GM21423 (cell line): ENCODE data around the gene GRID1.

Experiments used
- ATAC-seq: cut with Tn5 transposase; IDR thresholded peaks from one replicate; pipeline ENCODE4 v1.9.1; 2021; ENCODE audit warnings: mild to moderate bottlenecking, moderate library complexity; ENCODE audit not compliant: unreplicated experiment

GRID1 gene

DNA sequence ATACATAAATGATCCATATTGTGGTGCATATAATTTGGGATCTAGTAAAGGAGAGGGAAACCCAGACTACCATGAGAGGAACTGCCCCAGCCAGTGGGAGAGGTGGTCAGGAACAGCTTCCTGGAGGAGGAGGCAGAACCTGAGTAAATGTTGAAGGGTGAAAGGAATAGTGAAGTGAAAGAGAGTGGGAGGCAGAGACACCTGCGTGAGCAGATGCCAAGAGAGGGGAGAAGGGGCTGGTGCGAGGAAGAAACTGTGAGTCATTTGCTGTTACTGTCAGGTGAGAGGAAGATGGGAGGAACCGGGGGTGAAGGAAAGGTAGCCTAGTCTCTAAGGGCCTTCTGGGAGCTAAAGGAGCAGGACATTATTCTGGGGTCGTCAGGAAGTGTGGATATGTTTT lies 294.8 kb downstream of the GRID1 start:
- no peak for ATAC-seq

DNA sequence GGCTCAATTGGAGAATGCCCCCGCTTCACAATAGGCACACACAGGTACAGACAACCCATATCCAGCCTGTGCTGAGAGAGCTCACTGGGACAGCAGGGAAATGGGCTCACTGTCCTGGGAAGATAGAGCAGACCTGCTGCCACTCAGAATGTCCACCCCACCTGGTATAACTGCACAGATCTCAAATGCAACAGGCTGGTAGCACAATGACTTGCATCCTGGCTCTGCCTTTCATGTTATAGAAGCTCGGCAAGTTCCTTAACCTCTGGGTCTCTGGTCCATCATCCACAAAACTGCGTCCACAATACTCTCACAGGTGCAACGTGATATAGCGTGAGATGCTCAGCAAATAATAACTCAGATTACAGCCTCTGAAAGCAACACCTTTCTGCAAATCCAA lies 295.4 kb downstream of the GRID1 start:
- ATAC-seq, result no peak

DNA sequence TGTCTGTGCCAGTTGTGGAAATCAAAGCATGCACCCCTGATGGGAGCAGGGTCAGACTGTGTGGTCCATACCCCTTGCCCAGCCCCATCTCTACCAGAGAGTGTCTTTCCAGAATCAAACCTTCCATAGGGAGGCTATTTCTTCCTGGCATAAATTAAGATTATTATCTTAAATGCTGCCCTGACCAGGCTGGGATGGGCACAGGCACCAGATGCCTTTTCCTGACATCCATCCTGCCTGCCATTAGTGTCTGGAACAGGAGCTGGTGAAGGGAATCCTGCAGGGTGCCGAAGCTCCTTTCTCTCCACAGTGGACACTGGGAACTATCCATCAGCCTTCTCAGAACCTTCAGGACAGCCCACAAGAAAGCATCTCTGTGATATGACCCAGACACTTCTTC lies 296.3 kb downstream of the GRID1 start:
- no peak for ATAC-seq

DNA sequence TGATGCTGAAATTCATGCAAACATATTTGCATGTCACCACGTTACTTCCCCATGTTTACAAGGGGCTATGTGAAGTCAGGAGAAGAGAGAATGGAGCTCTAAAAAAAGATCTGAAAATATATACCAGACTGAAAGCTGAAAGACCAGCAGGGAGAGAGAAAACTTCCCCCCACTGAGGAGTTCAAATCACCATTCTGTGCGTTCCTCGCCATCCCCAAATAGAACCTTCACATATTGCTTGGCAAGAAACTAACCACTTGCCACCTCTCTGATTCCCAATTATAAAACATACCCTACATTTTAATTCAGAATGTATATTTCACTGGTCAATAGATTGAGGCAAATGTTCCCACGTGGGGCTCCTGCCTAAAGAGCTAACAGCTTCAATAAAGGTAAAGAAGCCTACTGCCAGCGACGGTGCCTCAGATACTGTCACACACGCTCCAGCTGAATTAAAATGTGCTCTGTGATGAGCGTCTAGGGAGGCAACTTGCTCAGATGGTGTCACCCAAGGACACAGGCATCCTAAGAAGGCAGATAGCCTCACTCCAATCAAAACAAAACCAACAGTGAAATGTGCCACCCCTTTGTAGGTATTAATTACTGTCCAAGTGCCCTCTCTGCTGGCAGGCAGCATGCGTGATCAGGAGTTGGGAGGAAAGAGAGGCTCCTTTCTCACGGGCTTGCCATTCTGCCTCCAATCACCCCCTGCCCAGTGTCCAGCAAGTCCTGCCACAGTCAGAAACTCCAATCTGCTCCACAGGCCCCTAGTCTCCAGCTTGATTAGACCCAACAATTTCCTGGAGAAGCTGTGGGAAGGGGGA lies 298.2 kb downstream of the GRID1 start:
- no peak for ATAC-seq

DNA sequence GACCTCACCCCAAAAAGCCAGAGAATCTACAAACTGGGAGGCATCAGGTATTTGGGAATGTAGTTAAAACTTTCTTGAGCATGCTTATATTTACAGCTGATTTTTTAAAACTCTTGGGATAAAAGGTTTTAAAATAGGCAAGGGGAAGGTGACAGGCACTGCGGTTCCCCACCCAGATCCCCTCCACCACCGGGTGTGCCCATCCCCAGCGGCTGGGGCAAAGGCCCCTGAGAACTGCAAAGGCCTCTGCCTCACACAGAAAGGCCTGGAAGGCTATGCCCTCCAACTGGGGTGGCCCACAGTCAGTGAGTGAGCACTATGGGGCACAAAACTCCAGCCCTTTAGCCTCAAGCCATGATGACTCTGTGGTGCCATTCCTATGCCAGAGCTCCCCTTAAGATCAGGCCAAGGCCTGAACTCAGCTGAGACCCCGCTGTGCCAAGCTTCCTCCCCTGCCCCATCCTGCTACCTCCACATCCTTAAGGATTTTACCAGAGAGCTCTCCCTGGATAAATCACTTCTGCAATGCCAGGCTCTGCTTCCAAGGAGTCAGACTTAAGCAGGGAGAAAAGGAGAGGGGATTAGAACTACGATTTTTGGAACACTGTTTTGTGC lies 299.1 kb downstream of the GRID1 start:
- ATAC-seq, result no peak

DNA sequence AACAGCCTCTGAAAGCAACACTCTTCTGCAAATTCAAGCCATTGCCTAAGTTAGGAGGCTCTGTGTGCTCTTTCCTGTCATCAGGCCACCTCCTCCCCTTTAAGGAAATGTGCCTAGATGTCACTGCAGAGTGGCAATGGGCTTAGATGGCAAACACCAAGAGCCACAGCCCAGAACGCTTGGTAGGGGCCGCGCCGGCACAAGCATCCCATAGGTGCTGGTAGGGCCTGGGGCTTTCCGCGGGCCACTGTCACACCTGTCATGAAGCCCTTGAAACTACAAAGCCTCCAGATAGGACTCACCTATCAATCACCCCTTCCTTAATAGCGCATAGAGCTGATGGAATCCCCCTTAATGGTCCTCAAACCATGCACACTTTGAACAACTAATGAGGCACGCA lies 299.9 kb downstream of the GRID1 start:
- ATAC-seq, result no peak

DNA sequence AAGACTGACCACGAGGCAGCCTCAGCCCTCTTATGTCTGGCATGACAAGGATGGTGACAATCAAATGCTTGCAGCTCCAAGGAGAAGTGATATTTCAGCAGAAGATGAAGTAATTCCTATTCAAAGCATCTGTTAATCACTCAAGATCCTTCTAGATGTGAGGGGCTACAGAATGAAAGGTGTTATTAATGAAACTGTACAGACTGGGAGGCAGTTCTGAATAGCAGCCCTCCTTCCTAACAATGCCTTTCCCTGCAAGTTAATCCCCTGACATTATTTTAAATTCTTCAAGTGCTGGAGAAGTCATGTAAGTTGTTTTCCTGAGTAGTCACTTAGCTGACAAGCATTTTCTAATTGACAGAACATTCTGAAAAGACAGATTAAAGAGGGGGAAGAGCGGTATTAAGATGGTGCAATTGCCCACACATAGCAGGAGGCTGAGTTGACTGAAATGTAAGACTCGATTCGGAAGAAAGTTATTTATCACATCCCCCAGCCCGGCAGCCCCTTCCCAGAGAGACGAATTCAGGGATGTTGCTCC lies 300.8 kb downstream of the GRID1 start:
- ATAC-seq, result no peak

DNA sequence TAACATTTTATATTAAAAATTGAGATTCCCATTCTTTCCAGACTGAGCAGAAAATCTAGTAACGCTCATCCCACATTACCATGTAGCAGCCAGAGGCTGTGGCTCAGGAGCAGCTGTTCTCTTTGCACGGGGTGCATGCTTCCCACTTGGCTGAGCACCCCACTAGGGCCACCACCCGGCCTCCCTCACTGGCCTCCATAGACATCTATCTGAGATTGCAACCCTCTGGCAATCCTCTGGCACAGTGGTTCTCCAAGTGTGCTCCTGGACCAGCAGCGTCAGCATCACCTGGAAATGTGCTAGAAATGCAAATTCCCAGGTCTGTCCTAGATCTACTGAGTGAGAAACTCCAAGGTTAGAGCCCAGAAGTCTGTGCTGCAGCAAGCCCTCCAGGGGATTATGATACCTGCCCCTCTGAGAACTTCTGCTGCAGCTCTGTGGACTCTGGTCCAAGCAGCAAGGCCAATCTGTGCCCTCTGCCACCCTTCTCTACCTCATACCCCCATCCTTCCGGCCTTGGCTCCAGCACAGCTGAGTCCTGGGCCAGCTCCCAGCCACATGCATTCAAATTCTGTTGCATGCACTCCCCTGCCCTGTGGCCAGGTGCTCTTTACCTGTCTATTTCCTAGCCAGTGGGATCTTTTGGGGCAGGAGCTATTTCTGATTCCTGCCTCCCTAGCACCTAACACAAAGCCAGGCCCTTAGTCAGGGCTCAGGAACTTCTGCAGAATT lies 301.5 kb downstream of the GRID1 start:
- no peak for ATAC-seq

DNA sequence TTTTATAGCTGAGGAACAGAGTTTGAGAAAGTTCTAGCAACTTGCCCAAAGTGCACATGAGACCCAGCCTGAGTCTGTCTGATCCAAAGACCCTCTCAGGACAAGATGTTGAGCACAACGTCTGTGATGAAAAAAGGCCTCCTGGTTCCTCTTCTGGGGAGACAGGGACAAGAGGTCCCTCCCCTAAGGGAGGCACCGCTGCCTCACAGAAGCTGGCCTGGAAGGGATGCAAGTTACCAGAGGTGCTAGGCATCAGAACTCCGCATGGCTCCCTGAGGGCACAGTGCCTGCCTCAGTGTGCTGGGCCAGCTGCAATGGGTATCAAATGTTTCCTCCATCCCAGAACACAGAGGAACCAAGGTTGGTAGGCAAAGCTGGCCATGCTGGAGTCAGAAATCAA lies 302.4 kb downstream of the GRID1 start:
- ATAC-seq, result no peak

DNA sequence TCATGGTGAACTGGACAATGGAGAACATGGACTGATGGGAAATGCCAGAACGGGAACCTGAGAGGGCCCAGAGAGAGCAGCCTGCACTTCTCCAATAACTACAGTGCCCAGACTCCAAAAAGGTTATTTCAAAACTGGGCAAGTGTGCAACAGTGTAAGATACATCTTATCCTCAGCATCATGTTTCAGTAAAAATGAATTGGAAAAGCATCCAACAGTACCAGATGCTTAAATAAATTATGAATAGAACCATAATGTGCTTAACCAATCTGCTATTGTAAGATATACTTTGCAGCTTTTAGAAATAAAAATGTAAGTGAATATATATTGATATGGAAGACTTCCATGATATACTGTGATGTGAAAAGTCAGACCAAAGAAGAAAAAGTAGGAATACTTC lies 303.3 kb downstream of the GRID1 start:
- ATAC-seq, result no peak

DNA sequence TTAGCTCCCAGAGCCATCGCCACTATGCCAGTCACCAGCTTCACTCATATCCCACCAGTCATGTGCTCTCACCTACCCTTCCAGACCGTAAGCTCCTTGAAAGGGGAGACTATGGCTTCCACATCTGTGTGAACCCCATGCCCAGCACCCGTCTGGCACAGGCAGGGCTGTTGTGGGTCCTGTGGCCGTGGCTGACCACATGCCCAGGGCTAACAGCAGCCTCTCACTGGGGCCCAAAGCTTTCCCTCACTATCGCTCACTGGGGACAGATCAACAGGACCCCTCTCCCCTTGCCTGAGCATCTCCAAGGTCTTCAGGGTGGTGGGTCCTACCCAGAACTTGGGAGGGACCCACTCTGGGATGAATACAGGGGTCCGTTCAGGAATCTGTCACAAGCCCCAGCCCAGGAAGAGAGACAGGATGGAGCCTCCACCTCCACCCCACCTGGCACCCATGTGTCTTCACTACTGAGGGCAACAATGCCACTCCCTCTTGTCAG lies 303.9 kb downstream of the GRID1 start:
- ATAC-seq, result no peak

DNA sequence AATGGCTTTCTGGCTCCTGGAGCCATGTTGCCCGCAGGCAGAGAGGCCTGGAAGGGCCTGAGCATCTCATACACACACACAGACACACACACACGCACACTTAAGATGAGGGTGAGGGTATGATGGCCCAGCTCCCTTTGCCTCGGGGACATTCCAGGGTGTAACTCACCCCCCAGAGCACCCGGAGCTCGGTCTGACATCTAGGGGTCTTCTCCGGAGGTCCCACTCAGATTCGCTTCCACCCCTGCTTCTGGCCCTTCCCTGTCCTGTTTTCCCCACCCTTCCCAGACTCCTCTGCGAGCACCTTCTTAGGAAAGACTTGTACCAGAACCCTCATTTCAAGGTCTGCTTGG lies 304.4 kb downstream of the GRID1 start:
- no peak for ATAC-seq

DNA sequence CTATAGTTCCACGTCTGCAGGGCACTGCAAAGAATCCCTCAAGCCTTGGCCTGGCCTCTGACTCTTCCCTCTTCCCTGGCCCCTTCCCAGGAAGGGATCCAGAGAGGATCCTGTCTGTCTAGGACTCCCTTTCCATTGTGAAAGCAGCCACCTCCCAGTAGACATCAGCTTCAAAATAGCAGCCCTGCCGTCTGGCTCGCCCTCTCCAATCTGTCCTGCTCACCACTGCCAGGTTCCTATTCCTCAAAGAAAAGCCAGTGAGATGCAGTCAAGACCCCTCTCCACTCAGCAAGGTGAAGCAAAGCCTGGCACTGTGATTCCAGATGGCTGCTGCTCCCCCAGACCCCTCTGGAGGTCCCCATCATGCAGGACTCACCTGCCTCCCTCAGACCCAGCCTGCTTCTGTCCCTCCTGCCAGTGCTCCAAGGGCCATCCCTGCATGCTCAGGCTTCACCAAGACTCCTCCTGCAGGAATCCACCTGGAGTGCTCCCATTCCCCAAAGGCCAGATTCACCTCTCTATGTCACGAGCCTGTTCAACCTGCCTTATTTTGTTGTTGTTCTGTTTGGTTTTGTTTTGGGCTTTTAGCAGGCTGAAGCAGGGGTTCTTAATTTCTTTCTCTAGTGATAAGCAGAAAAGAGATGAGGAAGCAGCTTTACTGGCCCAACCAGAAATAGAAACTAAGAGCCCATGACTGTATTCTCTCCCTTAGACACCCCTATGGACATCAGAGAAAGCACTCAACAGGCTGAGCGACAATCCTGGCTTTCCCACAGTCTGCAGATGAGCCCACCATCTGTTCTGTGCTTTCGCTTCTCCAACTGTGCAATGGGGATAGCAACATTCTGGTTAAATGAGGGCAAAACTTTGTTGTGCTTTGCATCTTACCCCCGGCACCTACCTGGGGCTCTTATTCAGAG lies 305.1 kb downstream of the GRID1 start:
- ATAC-seq, result no peak

DNA sequence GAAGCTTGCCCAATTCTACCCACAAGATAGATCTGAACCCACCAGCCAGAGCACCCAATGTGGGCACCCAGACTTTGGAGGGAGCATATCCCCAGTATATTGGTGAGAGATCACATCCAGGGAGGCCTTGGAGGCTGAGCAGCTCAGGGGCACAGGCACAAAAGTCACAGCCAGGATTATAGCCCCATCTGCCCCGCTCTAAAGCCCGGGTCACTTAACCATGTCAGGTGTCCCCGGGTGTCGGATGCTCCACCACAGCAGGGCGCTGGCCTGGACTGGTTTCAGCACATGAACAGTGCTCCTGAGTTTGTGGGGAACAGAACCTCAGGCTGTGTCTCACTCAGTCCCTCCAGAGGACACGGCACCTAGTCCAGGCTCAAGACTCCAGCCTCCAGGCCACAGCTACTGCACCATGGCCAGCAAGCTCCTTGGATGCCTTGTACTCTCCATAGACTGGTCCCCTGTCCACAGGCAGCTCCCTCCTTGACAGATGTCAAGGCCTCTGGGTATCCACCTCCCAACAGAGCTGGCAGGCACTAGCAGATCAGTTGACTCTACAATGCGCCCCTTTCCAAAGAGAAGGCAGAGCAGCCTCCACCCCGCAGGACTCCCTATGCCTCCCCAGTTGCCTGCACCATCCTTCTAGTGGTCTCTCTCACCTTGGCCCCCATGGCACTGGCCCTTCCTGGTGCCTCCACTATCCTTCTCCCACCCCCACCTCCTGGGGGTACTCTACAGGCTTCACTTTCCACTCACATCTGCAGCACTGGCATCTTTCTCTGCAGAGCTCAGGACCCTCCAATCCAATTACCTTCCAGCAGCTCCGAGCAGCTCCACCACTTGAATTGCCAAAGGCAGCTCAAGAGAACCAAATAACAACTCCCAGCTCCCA lies 306.0 kb downstream of the GRID1 start:
- ATAC-seq, result no peak

DNA sequence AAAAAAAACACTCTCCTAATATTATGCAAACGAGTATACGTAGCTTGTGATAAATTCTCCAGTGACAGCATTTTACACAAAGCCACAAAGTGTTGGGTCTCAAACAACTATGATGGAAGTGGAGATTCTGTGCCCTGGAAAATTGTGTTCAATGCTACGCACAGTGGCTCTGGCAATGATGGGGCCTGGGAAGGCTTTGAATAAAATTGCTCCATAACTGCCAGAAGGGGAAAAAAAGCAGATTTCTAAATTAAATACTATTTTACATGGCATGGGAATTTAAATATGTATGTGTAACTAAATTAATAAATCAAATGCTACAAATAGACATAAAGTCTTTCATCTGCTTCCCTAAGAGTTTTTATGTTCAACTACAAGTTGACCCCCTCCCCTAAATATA lies 306.7 kb downstream of the GRID1 start:
- ATAC-seq, result no peak

DNA sequence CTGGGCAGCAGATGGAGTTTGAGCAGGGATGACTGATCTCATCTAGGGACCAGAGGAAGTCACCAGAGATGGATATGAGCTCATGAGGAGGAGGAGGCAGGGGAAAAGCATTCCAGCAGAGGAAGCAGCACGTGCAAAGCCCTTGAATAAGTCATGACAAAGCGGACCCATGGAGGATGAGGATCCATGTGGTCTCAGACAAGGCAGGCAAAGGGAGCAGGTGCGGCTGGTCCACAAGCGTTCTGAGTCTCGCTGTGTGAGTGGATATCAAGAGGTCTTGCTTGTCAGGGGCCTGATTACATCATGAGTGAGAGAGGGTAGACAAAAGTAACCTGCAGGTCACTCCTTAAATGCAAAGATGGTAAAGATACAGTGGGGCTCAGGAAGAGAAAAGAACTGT lies 307.6 kb downstream of the GRID1 start:
- no peak for ATAC-seq

DNA sequence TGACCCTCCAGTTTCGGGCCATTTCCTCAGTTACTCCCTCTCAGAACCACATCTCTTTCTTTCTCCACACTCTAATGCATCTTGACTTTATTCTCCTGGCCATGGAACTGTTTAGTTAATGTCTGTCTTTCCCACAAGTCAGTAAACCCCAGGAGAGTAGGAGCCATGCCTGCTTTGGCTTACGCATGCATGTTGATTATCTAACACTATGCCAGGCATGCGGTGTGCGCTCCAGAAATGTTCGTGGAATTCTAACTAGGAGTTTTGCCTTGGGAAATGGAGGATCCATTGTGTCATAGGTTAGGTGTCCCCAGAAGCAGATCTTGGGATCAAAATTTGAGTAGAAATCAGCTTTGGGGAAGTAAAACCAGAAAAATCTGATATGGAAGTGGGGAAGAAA lies 308.9 kb downstream of the GRID1 start:
- no peak for ATAC-seq

DNA sequence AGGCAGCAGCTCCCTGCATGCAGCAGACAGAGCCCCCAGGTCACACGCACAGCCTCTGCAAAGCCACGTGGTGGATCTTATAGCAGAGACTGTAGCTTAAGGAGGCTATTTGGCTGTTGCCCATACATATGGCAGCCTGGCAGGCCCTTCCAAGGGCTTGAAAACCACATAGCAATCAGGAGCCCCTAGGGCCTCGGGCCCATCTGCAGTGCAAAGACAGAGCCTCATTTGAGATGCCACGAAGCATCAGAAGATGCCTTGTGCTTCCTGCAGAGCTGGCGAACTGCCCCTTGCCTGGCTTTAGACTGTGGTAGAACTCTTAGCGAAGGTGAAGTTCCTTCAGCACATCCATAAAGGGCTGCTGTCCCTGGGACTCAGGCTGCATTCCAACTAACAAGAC lies 309.9 kb downstream of the GRID1 start:
- ATAC-seq, result no peak

DNA sequence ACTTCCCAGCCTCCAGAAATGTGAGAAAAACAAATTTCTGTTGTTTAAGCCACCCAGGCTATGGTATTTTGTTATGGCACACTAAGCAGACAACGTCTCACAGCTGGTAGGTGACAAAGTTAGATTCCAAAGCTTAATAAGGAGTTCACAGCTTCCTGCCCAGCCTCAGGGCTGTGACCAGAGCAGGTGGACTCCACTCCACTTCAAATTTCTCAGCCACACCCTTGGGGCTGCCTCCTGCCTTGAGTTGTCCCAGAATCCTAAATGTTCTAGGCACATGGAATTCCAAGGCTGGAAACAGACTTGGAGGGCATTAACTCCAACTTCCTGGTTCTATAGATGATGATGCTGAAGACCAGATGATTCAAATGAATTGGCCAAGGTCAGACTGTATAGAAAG lies 310.7 kb downstream of the GRID1 start:
- no peak for ATAC-seq

DNA sequence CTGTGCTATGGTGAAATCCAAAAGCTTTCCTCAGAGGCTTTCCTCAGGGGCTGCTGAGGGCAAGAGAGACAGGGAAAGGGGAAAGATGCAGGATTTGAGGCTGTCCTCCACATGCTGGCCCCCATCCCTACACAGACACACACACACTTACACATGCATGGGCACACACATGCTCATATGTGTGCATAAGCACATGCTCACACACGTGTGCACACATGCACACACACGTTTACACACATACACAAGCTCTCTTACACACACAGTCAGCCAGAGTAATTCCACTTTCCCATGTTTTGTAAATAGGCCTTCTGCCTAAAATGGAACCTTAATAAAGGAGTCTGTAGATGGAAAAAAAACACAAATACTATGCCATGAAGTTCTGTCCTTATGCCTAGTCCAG lies 312.9 kb downstream of the GRID1 start:
- no peak for ATAC-seq
